Hippocampal formation (tissue), 2 donors: ENCODE results near the gene RANGAP1.

Experiments
- DNase-seq, 2 donors: peaks; one replicate each; lab custom pipeline; 2025; lab: John Stamatoyannopoulos, UW

Gene RANGAP1

GRCh38 chr22:41285820-41286638, at the start of gene RANGAP1:
Gene RANGAP1 (minus strand): TSS chr22:41286187. CDS start chr22:41281044, 5,143 bp downstream.
- DNase-seq, result peak; percentile 98

GRCh38 chr22:41334951-41335635, 49.1 kb upstream of the RANGAP1 start:
- no peak for DNase-seq

- no peak for DNase-seq
These were observed 48.2 kb upstream of the RANGAP1 start for GRCh38 chr22:41334215-41334614.

- no peak for DNase-seq
These were observed 47.8 kb upstream of the RANGAP1 start for GRCh38 chr22:41333806-41334205.

- DNase-seq, result no peak
These were observed 46.4 kb upstream of the RANGAP1 start for GRCh38 chr22:41332217-41332939.

- no peak for DNase-seq
These were observed 44.2 kb upstream of the RANGAP1 start for GRCh38 chr22:41330169-41330568.

GRCh38 chr22:41327124-41327523, 41.1 kb upstream of the RANGAP1 start:
- DNase-seq, result peak in 1 of 2 donors; percentile 35

- no peak for DNase-seq
These were observed 39.0 kb upstream of the RANGAP1 start for GRCh38 chr22:41324821-41325528.

- no peak for DNase-seq
These were observed 34.6 kb upstream of the RANGAP1 start for GRCh38 chr22:41320416-41321240.

- DNase-seq, result no peak
These were observed 29.6 kb upstream of the RANGAP1 start for GRCh38 chr22:41315586-41315985.

GRCh38 chr22:41314821-41315220, 28.8 kb upstream of the RANGAP1 start:
- DNase-seq, result no peak

- no peak for DNase-seq
These were observed 25.5 kb upstream of the RANGAP1 start for GRCh38 chr22:41311487-41311886.

GRCh38 chr22:41310336-41310735, 24.3 kb upstream of the RANGAP1 start:
- DNase-seq, result no peak

GRCh38 chr22:41308544-41308947, 22.6 kb upstream of the RANGAP1 start:
- DNase-seq, result no peak

- DNase-seq, result no peak
These were observed 22.1 kb upstream of the RANGAP1 start for GRCh38 chr22:41308054-41308453.

GRCh38 chr22:41305646-41306045, 19.7 kb upstream of the RANGAP1 start:
- DNase-seq, result no peak

GRCh38 chr22:41302811-41303210, 16.8 kb upstream of the RANGAP1 start:
- DNase-seq, result no peak

- no peak for DNase-seq
These were observed 16.2 kb upstream of the RANGAP1 start for GRCh38 chr22:41302021-41302767.

GRCh38 chr22:41301085-41302020, 15.4 kb upstream of the RANGAP1 start, which contains the start of gene ZC3H7B:
Gene ZC3H7B (plus strand): TSS chr22:41301525. CDS start chr22:41320661, 19,136 bp downstream.
- DNase-seq, result peak; percentile 70 to 71
